HG02759 (cell line): ENCODE data around the gene LRRC73.

ENCODE experiments used
- ATAC-seq: cut with Tn5 transposase; IDR thresholded peaks from one replicate; pipeline ENCODE4 v1.9.1; 2021; ENCODE audit warnings: mild to moderate bottlenecking, moderate library complexity; ENCODE audit not compliant: unreplicated experiment

Gene LRRC73

DNA sequence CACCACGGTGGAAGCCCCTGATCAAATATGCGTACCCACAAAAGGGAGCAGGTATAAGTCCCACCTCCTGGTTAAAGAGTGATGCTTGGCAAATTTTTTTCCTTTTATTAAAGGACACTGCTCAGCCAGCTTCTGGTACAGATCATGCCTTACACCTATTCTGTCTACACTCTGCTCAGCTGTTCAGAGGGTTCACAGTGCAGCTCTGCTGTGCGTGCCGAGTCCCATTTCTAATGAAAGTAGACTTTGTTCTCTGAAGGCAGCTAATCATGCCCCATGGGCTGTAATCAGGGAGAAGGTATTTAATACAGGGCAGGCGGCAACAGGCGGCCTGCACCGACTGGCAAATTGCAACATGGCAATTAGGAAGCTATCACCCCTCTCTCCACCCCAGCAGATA is 16.3 kb downstream of the LRRC73 start:
- ATAC-seq, result no peak

GRCh38 chr6:43493230-43493629 is 16.9 kb downstream of the LRRC73 start:
- ATAC-seq, result no peak

DNA sequence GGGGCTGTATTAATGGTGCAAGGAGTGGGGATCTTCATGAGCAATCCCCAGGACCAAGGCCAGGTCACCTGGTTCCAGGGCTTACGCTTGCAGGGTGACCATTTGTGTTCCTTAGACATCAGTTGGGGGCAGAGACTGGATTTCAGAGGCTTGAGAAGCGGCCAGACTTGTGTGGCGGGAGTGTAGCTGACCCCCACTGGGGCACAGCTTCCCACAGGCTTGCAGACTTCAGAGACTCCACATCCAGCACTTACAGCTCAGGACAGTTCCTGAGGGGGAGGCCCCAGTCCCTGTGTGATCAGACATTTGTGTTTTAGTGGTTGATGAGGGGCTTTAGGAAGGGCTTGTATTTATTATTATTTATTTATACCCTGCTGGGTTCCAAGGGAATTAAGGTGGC is 17.5 kb downstream of the LRRC73 start:
- no peak for ATAC-seq

GRCh38 chr6:43491750-43492661 is 18.1 kb downstream of the LRRC73 start:
- no peak for ATAC-seq

- ATAC-seq, result no peak
Observed at GRCh38 chr6:43490523-43490939, 19.6 kb downstream of the LRRC73 start.

GRCh38 chr6:43489277-43490072 is 20.7 kb downstream of the LRRC73 start:
- no peak for ATAC-seq

- no peak for ATAC-seq
Observed at GRCh38 chr6:43488667-43489276, 21.4 kb downstream of the LRRC73 start.

- no peak for ATAC-seq
Observed at GRCh38 chr6:43481591-43482236, 28.4 kb downstream of the LRRC73 start.

- no peak for ATAC-seq
Observed at GRCh38 chr6:43481075-43481474, 29.1 kb downstream of the LRRC73 start.

DNA sequence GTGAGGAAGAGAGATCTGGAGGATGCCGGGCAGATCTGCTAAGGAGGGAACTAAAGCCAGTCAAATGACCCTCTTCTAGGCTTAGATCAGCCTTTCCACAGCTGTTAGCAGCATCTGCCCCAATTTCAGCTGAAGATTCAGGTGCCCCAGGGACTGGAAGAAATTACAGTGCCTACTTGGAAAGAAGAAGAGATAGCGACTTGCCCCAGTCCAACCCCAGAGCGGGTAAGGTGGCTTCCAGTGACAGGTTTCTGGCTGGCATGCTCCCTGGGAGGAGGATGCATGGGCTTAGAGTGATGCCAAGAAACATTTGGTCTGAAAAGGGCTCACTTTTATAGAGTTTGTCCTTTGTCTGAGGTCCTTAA is 32.2 kb downstream of the LRRC73 start:
- ATAC-seq, result no peak

GRCh38 chr6:43477235-43478007 is 32.7 kb downstream of the LRRC73 start, which contains the start of gene TJAP1:
Gene TJAP1, plus strand, starts transcription at chr6:43477570. Its CDS starts 21,432 bp downstream, at chr6:43499002.
- ATAC-seq, result peak; percentile 98

GRCh38 chr6:43476746-43477145 is 33.4 kb downstream of the LRRC73 start:
- no peak for ATAC-seq

- no peak for ATAC-seq
Observed at GRCh38 chr6:43475516-43475915, 34.6 kb downstream of the LRRC73 start.

- ATAC-seq, result no peak
Observed at GRCh38 chr6:43472515-43472914, 37.6 kb downstream of the LRRC73 start.

DNA sequence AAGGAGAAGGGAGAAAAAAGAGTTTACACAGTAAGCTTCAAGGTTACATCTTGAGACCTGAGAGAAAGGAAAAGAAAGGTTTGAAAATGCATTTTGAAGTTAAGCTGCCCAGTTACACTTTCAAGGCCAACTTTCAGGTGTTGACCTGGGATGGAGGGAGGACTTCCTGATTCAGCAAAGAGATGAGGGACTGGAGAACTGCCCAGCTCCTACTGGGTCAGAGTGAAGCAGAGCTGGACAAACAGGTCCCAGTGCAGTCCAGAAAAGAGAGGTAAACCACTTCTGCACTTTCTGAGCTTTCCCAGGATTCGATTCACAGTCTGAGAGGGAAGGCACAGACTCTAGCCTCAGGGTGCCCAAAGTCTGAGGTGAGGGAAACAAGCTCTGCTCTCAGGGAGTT is 38.7 kb downstream of the LRRC73 start:
- ATAC-seq, result no peak

DNA sequence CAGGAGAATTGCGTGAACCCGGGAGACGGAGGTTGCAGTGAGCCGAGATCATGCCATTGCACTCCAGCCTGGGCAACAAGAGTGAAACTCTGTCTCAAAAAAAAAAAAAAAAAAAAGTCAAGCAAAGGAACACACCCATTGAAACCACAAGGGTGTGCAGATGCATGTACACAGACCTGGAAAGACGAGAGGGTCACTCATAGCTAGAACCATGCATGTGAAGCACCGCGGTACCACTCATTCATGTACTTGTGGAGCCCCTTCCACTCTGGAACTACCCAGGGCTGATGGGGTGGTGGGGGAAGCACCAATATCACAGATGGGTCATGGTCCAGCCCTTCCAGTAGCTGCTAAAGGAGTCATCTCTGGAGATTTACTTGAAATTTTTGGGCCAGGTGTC is 40.2 kb downstream of the LRRC73 start:
- ATAC-seq, result no peak

- no peak for ATAC-seq
Observed at GRCh38 chr6:43468748-43469681, 41.1 kb downstream of the LRRC73 start.

DNA sequence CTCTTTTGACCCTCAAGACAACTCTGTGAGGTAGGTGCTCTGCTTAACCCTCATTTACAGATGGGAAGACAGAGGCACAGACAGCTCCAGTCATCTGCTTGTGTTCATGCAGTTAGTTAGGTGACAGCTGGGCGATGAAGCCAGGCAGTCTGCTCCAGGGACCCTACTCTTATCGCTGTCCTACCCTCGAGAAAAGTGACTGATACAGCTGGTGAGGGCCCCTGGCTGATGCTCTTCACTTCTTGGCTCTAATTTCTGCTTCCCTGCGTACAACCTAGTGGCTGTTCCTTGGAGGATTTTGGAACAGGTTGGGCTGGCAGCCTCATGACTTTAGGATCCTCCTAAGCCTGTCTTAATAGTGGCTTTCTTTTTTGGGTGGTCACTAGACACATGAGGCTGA is 41.9 kb downstream of the LRRC73 start:
- ATAC-seq, result no peak

DNA sequence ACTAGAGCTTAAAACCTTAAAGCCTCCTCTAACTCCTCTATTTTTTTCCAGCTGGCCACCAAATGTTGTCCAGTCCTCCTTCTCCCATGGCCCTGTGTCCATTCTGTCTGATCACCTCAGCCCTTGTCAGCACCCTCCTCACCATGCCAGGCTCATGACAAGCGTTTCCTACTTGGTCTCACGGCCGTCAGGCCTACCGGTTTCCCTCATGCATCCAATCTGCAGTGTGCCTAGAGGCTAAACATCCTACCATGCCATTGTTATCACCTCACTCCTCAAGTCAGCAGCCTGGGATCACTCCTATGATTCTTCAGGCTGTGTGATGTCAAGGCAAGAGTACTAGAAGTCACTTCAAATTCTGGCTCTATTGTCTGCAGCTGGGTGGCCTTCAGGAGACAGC is 42.4 kb downstream of the LRRC73 start:
- no peak for ATAC-seq
